ENCODE measurements around the gene PRAF2. TPM values are rescaled to one million over a fixed set of nuclear protein-coding genes. Genes with fewer than 3 reads are reported as not detected.

PRAF2 gene, protein sequence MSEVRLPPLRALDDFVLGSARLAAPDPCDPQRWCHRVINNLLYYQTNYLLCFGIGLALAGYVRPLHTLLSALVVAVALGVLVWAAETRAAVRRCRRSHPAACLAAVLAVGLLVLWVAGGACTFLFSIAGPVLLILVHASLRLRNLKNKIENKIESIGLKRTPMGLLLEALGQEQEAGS
- 1.7 and 2.6 TPM in 2 replicates for total RNA-seq

DNA sequence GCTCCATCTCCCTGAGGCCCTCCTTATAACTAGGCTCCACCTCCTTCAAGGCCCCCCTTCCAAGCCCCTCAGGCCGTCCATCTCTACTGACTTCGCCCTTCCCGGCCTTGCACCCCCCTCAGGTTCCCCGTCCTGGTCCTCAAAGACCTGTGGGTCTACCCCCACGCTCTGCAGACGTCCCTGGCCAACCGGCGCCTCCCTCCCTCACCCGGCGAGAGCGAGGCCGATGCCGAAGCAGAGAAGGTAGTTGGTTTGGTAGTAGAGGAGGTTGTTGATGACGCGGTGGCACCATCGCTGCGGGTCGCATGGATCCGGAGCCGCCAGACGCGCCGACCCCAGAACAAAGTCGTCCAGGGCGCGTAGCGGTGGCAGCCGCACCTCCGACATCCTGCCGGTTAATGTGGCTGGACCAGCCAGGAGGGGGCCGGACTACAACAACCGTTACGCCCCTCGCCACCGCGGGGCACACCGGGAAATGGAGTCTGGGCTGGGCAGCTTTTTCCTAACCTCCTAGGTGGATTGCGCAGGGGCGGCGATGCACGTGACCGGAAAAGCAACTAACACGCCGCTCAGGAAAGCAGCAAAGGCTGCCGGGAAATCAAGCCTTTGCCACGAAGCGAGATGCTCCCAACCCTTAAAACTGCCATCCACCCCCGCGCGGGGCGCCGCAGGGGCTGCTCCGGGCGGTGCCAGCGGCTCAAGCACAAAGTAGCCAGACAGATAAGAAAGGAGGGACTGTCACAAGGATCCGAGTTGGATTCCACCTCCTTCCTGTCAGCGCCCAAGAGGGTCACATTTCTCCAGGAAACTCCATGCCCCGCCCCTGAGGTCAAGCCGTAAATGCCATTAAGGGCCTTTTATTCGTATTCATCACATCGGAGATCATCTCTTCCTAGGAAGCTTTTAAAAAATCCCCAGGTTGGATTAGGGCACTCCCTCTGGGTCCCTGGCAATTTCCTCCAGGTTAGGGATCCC lies at the start of gene PRAF2:
Gene PRAF2 (minus strand): TSS at position 402 of the 975 bp plus-strand sequence. CDS start 15 bp downstream, at position 387.
- FAIRE-seq: no peak
- H3K4me3 ChIP-seq (ENCODE audit: low read depth, low read length): peak within 1 kb of the TSS; percentile 55
- no peaks in the 10 kb centered on the region for H3K27me3 ChIP-seq (ENCODE audit: control insufficient read depth, insufficient read depth, low read length)
- TF ChIP-seq, protein P1, sequence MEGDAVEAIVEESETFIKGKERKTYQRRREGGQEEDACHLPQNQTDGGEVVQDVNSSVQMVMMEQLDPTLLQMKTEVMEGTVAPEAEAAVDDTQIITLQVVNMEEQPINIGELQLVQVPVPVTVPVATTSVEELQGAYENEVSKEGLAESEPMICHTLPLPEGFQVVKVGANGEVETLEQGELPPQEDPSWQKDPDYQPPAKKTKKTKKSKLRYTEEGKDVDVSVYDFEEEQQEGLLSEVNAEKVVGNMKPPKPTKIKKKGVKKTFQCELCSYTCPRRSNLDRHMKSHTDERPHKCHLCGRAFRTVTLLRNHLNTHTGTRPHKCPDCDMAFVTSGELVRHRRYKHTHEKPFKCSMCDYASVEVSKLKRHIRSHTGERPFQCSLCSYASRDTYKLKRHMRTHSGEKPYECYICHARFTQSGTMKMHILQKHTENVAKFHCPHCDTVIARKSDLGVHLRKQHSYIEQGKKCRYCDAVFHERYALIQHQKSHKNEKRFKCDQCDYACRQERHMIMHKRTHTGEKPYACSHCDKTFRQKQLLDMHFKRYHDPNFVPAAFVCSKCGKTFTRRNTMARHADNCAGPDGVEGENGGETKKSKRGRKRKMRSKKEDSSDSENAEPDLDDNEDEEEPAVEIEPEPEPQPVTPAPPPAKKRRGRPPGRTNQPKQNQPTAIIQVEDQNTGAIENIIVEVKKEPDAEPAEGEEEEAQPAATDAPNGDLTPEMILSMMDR (IDR thresholded peaks at IDR 0.05; ENCODE audit: insufficient read depth, low read length, severe bottlenecking): no peak
- peaks cover 7% of the 10 kb centered on the region for H3K36me3 ChIP-seq (ENCODE audit: control insufficient read depth, insufficient read depth, low read length)
- DNase-seq (ENCODE audit: low read depth): peak; percentile 81

DNA sequence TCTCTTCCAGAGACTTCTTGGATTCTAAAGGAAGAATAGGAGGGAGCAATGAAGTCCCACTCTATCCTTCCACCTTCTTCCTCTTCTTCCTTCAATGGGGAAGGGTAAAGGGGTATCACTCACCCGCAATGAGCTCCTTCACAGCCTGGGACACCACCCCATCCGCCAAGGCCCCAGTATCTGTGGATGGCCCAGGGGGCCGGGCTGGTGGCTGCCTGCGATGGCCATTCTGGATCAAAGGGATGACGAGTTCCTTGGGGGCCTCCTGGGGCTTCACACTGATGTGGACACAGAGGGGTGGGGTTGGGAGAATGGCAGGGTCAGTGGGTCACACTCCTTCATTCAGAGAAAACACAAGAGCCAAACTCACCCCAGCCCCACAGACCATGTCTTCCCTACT lies 48.7 kb upstream of the PRAF2 start:
- Histone ChIP-seq H3K27me3 (ENCODE audit: control insufficient read depth, insufficient read depth, low read length) (no peaks in the 10 kb centered on the region), H3K4me3 (ENCODE audit: low read depth, low read length) (no peak overlapping the region), H3K36me3 (ENCODE audit: control insufficient read depth, insufficient read depth, low read length) (no peaks in the 10 kb centered on the region)
- FAIRE-seq: no peak
- TF ChIP-seq, protein P1 (IDR thresholded peaks at IDR 0.05; ENCODE audit: insufficient read depth, low read length, severe bottlenecking): no peak
- no peak for DNase-seq (ENCODE audit: low read depth)

DNA sequence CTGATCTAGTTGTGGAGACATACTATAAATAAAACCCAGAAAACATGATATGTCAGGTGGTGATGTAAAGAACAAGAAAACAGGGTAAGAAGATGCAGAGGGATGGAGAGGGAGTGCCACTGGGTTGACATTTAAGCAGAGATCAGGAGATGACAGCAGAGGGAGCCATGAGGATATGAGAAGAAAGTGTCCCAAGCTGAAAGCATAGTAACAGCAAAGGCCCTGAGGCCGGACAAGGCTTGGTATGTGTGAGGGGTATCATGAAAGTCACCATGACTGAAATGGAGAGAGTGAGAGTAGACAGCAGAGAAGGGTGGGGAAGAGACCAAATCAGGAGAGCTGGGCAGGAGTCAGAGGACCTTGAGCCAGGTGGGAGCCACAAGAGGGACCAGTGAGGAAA lies 46.3 kb upstream of the PRAF2 start:
- Histone ChIP-seq H3K36me3 (ENCODE audit: control insufficient read depth, insufficient read depth, low read length) (peaks cover 2% of the 10 kb centered on the region), H3K4me3 (ENCODE audit: low read depth, low read length) (no peak overlapping the region), H3K27me3 (ENCODE audit: control insufficient read depth, insufficient read depth, low read length) (no peaks in the 10 kb centered on the region)
- FAIRE-seq (no peak), DNase-seq (ENCODE audit: low read depth) (no peak)
- TF ChIP-seq, protein P1 (IDR thresholded peaks at IDR 0.05; ENCODE audit: insufficient read depth, low read length, severe bottlenecking): no peak

GRCh38 chrX:49117581-49117980 lies 43.8 kb upstream of the PRAF2 start:
- DNase-seq (ENCODE audit: low read depth) (no peak), FAIRE-seq (no peak)
- TF ChIP-seq, protein P1 (IDR thresholded peaks at IDR 0.05; ENCODE audit: insufficient read depth, low read length, severe bottlenecking): no peak
- Histone ChIP-seq H3K4me3 (ENCODE audit: low read depth, low read length) (no peak overlapping the region), H3K27me3 (ENCODE audit: control insufficient read depth, insufficient read depth, low read length) (no peaks in the 10 kb centered on the region), H3K36me3 (ENCODE audit: control insufficient read depth, insufficient read depth, low read length) (peaks cover 6% of the 10 kb centered on the region)

DNA sequence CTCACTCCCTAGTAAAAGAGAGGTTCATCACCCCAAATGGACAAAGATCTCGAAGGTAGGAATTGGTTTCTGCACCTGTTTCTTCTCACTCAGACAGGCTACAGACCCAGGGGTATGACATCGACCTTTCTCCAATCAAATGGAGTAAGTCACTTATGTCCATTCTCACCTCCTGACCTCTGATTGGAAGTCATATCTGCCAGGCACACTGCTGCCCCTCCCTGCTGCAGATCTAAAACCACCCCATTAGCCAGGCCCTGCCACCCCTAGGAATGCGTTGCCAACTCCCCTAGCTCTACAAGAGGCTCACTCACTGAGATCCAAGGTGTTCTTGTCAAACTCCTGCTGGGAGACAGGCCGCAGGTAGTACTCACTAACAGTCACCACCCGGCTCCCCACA lies 42.9 kb upstream of the PRAF2 start:
- DNase-seq (ENCODE audit: low read depth) (no peak), FAIRE-seq (no peak)
- TF ChIP-seq, protein P1 (IDR thresholded peaks at IDR 0.05; ENCODE audit: insufficient read depth, low read length, severe bottlenecking): no peak
- no peak overlapping the region for H3K4me3 ChIP-seq (ENCODE audit: low read depth, low read length)
- no peaks in the 10 kb centered on the region for H3K27me3 ChIP-seq (ENCODE audit: control insufficient read depth, insufficient read depth, low read length)
- H3K36me3 ChIP-seq (ENCODE audit: control insufficient read depth, insufficient read depth, low read length): peaks cover 6% of the 10 kb centered on the region

Measured in bronchial epithelial cell (primary cell).